HG02798 (cell line): Measurements from ENCODE around the gene TECR.
"Not testable (repeated sequence)": the region's sequence is repeated elsewhere in the genome, so short reads cannot be mapped to it uniquely, and the experiment has no call there.

Source experiments
- ATAC-seq: cut with Tn5 transposase; IDR thresholded peaks from one replicate; pipeline ENCODE4 v1.9.1; 2021; ENCODE audit warnings: mild to moderate bottlenecking; ENCODE audit not compliant: unreplicated experiment, poor library complexity

Gene TECR, protein sequence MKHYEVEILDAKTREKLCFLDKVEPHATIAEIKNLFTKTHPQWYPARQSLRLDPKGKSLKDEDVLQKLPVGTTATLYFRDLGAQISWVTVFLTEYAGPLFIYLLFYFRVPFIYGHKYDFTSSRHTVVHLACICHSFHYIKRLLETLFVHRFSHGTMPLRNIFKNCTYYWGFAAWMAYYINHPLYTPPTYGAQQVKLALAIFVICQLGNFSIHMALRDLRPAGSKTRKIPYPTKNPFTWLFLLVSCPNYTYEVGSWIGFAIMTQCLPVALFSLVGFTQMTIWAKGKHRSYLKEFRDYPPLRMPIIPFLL

DNA sequence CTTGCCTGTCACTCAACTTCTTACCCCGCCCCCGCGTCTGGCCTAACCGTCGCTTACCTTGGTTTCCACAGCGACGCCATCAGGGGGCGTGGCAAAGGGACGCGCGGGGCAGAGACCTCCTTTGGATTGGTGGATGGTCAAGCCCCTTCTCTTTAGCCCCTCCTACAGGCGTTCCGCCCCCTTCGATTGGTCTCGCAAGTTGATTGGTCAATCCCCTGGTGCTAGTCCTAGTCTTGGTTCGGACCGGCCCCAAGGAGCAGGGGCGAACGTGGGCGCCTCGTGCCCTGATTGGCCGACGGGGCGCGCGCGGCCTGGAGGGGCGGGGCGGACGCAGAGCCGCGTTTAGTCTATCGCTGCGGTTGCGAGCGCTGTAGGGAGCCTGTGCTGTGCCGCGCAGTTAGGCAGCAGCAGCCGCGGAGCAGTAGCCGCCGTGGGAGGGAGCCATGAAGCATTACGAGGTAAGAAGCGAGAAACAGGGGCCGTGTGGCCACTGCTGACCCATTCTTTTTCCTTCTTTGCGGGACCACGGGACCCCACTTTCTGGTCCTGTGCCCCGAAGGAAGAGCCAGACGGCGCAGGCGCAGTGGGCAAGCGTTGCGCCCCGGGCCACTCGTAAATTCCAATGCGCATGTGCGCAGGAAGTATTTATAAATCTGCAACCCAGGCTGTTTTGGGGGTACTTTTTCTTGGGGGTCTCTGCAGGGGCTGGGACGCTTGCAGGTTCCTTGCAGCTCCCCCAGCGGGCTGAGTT is at the start of gene TECR:
Gene TECR (plus strand): TSS at position 341 of the 751 bp plus-strand sequence. CDS start 103 bp downstream, at position 444.
- ATAC-seq = peak; percentile 97

DNA sequence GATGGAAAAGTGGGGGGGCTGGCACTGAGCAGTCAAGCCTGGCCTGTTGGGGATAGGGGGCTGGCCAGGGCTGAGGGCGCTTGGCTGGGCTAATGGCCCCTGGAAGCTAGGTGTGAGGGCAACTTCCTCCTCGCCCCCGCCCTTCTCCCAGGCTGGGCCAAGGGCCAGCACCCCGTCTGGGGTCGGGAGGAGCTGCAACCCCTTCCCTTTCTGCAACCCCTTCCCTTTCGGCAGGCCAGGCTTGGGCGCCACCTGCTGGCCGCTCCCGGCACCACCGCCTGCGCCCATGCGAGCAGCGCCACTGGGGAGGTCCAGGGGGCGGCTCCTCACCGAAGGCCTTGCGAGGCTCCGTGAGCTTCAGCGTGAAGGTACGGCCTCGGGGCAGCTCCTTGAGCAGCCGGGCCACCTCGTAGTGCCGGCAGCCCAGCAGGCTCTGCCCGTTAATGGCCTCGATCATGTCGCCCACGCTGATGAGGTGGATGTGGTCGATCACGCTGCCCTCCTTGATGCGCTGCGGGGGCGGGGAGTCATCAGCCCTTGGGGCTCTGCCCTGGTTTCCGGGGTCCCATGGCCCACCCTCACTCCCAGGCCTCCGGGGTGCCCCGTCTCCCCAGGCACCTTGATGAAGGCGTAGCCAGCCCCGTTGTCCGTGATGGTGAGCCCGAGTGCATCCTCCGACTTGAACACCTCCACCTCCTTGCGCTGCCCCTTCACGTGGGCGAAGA is 49.3 kb upstream of the TECR start:
- ATAC-seq = no peak

DNA sequence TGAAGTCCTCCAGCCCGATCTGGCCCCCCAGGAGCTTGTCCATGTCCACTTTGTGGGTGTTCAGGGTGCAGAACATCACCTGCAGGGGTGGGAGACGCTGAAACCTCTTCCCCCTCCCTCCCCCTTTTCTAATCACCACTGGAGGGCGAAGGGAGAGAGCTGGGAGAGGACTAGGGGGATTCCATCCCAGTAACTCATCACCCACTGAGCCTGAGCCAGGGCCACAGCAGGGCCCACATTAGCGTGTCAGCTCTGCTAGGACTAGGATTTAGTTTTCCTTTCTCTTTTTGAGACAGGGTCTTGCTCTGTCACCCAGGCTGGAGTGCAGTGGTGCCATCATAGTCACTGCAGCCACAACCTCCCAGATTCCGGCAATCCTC is 48.7 kb upstream of the TECR start:
- ATAC-seq = no peak

DNA sequence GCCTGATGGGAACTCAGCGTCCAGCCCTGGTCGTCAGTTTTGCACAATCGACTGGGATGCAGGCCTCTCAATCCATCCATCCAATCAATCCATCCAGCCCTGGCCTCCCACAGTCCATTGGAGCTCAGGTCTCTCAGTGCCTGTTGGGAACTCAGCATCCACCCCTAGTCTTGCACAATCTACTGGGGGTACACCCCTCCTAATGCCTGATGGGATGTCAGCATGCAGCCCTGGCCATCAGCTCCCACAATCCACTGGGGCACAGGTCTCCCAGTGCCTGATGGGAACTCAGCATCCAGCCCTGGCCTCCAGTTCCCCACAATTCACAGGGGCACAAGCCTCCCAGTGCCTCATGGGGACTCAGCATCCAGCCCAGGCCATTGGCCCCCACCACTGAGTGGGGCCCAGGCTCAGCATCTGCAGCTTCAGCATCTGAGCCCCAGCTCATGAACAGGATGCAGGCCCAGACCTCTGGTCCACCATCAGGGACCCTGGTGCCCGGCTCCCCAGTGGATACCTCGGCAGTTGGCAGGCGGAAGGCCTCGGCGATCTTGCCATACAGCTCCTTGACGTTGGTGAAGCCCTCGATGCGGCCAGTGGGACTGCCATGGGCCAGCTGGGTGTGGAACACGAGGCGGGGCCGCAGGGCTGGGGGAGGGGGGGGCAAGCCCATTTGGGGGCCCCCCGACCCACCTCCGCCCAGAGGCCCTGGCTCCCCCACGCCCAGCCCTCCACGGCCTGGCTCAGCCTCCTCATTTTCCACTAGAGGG is 47.0 kb upstream of the TECR start:
- no peak for ATAC-seq

DNA sequence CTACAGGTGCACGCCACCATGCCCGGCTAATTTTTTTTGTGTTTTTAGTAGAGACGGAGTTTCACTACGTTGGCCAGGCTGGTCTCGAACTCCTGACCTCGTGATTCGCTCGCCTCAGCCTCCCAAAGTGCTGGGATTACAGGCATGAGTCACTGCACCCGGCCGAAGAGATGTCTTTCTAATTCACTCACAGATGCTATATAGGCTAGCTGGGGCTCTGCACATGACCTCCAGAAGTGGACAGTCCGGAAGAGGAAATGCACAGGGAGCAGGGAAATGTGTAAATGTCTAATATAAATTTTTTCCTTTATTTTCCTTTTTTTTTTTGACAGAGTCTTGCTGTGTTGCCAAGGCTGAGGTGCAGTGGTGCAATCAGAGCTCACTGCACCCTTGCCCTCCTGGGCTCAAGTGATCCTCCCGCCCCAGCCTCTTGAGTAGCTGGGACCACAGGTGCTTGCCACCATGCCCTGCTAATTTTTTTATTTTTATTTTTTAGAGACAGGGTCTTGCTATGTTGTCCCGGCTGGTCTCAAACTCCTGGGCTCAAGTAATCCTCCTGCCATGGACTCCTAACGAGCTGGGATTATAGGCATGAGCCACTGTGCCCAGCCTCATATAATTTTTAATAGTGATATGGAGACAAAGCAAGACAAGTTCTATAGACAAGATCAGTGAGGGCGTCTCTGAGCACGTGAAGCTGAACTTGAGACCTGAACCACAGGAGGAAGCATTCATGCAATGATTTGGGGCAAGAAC is 41.8 kb upstream of the TECR start:
- no peak for ATAC-seq

DNA sequence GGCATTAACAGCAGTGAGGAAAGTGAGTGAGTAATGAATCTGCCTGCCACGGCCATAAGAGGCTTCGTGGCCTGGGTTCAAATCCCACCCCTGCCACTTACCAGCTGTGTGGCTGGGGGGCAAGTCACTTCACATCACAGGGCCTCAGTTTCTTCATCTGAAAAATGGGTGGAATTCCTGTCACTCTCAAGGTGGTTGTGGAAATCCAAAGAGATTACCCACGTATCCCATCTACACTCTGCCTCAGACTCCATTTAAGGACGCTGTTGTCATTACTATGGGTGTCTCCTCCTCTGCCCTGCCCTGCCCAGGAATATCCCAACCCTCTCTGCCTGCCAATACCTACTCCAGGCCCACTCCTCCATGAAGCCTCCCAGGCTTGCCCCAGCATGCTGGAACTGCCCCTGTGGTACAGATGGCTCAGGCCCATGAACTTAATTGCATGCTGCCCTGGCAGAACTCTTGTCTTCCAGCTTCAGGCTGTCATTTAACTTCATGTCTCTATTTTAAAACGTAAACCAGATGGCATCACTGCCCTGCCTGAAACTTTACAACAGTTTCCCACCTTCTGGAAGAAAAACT is 36.5 kb upstream of the TECR start:
- no peak for ATAC-seq

DNA sequence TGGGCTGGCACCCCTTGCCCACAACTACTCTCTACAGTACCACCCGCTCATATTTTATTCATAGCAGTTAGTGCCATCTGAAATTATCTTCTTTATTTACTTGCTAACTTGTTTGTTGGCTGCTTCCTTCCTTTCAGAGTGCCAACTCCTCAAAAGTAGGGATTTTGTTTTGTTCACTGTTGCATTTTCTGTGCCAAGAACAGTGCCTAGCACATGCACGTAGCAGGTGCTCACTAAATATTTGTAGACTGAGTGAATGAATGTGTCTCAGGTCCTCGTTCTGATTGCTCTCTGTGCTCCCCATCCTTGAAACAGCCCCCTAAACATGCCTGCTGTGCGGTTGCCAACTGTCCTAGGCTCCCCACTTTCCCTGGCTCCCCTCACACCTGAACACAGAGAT is 35.0 kb upstream of the TECR start:
- no peak for ATAC-seq

DNA sequence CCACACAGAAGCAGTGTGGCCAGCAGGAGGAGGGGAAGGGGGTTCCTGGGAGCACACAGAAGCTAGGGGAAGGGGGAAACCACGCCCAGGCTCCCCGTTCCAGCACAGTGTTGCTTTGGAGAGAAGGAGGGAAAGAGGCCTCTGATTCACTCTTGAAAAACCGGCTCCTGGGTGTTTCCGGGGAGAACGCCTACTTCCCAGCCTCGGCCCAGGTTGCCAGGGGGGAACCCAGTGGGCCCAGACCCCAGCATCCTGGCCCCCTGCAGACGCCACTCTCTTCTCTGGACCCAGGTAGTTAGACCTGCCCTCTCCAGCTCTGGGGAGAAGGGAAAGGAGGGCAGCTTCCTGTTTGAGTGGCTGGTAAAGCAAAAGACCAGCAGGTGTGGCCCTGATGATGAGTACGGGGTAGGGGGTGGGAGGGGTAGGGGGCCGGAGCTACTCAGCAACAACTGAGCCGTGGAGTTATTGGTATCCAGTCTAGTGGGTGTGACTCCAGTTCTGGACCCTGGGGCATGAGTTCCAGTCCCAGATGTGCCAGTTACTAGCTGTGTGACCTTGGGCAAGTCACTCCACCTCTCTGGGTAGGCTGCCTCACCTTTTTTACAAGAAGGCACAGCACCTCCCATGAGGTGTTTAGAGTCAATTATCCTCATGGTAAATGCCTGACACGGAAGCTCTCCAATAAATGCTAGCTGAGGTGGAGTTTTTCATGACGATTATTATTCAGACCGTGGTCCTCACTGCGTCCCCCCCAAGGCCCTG is 34.3 kb upstream of the TECR start:
- no peak for ATAC-seq

DNA sequence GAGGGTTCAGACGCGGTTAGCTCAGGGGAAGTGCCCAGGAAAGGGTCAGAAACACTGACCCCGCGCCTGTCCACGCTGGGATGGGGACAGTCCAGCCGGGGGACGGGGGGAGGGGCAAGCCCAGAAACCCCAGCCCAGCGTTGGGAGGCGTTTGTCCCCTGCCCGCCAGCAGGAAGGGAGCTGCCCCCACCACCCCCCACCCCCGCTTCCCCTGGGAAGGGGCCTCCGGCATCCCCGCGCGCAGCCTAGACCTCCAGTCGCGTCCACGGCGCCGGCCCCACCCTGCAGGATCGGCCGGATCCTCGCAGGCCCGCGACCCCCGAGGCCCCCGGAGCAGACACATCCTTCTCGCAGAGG is 33.7 kb upstream of the TECR start:
- ATAC-seq = no peak

DNA sequence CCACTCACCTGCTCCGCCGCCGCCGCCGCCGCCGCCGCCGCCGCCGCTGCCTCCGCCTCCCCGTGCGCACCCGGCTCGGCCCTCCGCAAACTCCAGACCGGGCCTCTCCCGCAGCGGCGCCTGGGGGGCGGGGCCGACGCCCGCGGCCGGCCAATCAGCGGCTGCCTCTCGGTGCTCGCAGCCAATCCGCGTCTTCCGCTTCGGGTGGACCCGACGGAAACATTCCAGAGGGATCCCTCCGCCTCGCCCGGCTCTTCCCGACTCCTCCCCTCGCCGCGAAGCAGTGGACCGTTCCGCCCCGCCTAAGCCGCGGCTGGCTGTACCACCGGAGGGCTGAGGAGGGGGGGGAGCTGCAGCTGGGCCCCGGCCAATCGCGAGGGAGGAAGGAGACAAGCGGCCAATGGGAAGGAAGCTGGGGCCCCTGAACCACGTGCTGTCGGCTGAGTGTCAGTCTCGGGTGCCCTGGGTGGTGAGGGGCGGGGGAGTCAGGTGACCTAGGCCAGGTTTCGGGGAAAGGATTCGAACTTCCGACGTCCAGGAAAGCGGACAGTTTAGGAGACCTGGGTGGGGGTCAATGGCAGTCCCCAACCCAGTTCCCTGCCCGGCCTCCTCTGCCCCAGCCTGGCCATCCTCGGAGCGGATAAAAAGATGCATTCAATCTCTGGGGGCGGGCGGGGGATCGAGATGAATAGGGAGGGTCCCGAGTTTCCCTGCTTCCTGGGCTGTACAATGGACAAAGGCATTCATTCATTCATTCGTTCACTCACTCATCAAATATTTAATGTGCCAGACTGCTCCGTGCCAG is 33.2 kb upstream of the TECR start, which contains the start of gene GIPC1:
Gene GIPC1 (minus strand): TSS at position 99 of the 805 bp plus-strand sequence. CDS start 13,151 bp downstream, outside the sequence.
- ATAC-seq = peak; percentile 89

DNA sequence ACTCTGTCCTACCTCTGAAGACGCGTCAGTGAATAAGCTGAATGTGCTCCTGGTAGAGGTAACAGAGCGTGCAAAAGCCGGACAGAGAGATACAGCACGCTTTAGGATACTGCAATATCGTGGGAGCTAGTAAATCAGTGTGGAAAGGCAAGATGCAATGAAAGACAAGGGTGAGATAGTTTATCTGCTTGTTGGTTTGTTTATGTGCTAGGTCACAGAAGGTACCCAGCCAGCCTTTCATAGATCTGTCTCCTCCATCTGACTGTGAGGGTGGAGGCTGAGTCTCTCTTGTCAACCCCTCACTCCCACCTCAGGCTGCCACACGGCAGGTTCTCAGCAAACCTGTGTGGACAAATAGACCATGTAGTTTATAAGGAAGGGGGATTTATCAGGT is 32.6 kb upstream of the TECR start:
- no peak for ATAC-seq

DNA sequence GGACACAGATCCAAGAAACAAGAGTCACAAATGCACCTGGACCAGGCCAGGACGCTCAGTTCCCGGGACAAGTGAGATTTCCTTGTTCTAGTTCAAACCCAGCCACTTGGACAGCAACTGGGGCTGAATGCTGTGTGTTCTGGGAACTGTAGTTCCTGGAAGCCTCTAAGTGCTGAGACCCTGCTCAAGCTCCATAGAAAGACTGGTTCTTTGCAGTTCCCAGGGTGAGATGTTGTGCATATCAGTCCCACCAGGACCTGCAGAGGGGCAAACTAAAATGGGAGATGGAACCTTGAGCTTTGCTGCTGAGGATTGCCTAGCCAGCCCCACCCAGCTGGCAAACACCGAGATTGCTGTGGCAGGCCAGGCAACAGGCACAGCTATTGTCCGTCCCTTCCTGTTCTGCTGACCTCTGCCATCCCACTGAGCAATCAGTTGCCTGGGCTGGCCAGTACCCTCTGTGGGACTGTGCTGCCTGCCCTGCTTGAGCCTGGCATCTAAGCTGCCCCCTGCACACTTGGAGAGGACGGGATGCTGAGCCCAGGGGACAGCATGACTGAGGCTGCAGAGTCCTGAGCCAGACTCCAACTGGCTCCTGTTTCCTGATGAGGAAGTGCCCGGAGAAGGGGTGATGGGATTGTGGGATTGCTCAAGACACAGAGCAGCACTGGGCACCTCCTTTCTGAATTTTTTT is 32.0 kb upstream of the TECR start:
- no peak for ATAC-seq

DNA sequence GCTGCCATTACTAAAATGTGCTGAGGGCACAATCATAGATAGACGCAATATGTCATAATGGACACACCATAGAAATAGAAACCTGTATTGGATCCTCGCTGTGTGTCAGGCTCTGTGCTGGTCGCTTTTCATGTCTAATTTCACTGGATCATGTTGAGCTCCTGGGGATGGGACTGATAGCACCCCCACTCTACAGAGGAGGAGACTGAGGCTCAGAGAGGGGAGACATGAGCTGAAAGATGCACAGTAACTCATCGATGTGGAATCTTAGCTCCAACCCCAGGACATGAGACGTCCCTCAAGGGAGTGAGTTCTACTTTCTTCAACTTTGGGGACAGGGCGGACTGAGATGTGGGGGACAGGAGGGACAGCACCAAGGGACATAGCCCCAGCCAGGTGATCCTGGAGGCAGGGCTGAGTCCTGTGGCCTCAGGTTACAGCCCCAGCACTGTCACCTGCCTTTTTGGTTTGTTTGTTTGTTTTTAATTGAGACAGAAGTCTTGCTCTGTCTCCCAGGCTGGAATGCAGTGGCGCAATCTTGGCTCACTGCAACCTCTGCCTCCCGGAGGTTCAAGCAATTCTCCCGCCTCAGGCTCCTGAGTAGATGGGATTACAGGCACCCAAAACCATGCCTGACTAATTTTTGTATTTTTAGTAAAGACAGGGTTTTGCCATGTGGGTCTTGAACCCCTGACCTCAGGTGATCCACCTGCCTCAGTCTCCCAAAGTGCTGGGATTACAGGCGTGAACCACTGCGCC is 26.9 kb upstream of the TECR start:
- no peak for ATAC-seq

DNA sequence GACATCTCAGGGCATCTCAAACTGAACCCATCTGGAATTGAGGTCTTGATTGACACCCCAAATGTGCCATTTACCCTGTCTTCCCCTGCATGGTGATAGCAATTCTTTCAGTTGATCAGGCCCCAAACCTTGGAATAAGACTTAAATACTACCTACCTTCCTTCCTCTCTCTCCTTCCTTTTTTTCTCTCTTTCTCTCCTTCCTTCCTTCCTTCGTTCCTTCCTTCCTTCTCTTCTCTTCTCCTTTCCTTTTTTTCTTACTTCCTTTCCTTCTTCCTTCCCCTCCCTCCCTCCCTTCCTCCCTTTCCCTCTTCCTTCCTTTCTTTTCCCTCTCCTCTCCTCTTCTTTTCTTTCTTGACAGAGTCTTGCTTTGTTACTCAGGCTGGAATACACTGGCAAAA is 26.1 kb upstream of the TECR start:
- no peak for ATAC-seq

DNA sequence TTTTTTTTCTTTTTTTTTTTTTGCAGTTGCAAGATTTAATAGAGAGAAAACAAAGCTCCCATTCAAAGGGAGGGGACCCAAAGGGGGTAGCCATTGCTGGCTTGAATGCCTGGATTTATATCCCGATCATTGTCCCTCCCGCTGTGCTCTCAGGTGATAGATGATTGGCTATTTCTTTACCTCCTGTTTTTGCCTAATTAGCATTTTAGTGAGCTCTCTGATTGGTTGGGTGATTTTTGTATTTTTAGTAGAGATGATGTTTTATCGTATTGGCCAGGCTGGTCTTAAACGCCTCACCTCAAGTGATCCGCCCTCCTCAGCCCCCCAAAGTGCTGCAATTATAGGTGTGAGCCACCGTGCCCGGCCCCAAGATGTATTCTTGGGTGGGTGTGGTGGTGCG is 24.8 kb upstream of the TECR start:
- not testable (repeated sequence) for ATAC-seq

DNA sequence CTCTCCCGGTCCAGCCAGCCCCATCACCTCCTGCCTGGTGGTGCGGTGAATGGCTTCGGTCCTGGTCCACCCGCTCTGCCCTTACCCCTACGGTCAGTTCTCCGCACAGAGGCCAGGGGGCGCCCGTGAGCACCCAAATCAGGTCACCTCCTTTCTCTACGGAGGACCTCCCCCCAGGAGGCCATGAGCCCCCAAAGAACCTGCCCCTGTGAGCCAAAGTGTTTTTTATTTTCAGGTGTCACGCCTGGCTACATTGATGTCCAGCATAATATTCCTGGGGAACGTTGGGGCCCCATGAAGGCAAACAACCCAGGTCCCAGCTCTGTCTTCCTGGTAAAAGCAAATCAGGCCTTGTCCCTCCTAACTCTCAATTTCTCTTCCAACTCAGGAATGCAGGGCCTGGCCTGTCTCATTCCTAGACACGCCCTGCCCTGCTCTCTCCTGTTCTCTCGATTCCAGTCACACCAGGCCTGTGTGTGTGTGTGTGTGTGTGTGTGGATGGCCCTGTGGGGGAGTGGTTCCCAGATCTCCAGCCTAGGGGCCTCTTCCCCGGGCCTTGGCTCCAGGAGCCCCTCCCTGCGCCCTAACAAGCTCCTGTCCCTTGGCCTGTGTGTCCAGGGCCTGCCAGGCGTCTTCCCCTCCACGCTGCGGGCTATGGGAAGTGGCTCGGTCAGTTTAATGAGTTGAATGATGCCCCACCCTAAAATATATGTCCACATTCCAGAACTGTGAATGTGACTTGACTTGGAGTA is 23.7 kb upstream of the TECR start:
- no peak for ATAC-seq
